Measurements from ENCODE around the gene ARHGEF17. TPM values are rescaled to one million over a fixed set of nuclear protein-coding genes. Genes with fewer than 3 reads are reported as not detected.

Gene ARHGEF17
- total RNA-seq, 2 donors from 2014 or later = 31.0 to 39.0 TPM

DNA sequence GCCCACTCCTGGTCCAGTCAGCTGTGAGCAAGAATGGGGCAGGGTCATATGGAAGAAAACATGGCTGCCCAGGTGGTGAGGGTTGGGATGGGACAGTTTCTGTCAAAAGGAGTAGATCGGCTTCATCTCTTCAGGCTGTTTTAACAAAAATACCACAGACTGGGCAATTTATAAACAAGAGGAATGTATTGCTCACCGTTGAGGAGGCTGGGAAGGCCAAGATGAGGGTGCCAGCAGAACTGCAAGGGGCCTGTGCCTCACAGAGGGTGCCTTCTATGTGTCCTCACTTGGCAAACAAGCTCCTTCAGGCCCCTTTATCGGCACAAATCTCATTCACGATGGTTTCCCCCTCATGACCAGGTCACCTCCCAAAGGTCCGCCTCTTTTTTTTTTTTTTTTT, 50.0 kb downstream of the ARHGEF17 start:
- Mint-ChIP-seq H3K27me3 (ENCODE audit: insufficient read depth) (peaks cover 4% of the 10 kb centered on the region), H3K9me3 (no peaks in the 10 kb centered on the region), H3K36me3 (ENCODE audit: low read depth) (peaks cover 20% of the 10 kb centered on the region), H3K27ac (no peak overlapping the region), H3K4me1 (no peaks in the 10 kb centered on the region), H3K4me3 (no peak overlapping the region)
- WGBS, 2 experiments (ENCODE audit: insufficient coverage in 1 of 2, insufficient read length in 1 of 2) = 92 to 100% methylated on average over 1 to 5 of the region's 5 CpGs
- H3K27me3 ChIP-seq (ENCODE audit: control insufficient read depth, insufficient read depth, low read length, poor library complexity, severe bottlenecking) = no peaks in the 10 kb centered on the region
- no peak overlapping the region for H3K4me3 ChIP-seq (ENCODE audit: low read length)
- no peak overlapping the region for H3K27ac ChIP-seq (ENCODE audit: low read depth, low read length)
- no peak for DNase-seq
- no peaks in the 10 kb centered on the region for H3K9me3 ChIP-seq (ENCODE audit: control insufficient read depth, low read length)
- peaks cover 32% of the 10 kb centered on the region for H3K36me3 ChIP-seq (ENCODE audit: control insufficient read depth, insufficient read depth, low read length)
- TF ChIP-seq, protein P1, sequence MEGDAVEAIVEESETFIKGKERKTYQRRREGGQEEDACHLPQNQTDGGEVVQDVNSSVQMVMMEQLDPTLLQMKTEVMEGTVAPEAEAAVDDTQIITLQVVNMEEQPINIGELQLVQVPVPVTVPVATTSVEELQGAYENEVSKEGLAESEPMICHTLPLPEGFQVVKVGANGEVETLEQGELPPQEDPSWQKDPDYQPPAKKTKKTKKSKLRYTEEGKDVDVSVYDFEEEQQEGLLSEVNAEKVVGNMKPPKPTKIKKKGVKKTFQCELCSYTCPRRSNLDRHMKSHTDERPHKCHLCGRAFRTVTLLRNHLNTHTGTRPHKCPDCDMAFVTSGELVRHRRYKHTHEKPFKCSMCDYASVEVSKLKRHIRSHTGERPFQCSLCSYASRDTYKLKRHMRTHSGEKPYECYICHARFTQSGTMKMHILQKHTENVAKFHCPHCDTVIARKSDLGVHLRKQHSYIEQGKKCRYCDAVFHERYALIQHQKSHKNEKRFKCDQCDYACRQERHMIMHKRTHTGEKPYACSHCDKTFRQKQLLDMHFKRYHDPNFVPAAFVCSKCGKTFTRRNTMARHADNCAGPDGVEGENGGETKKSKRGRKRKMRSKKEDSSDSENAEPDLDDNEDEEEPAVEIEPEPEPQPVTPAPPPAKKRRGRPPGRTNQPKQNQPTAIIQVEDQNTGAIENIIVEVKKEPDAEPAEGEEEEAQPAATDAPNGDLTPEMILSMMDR (conservative IDR thresholded peaks at IDR 0.05) = no peak
- H3K4me1 ChIP-seq (ENCODE audit: control insufficient read depth, insufficient read depth, low read length) = no peaks in the 10 kb centered on the region
- no peak overlapping the region for H3K9ac ChIP-seq (ENCODE audit: extremely low read depth, low read length, poor library complexity, severe bottlenecking)

- Mint-ChIP-seq H3K36me3 (ENCODE audit: low read depth) (peaks cover 17% of the 10 kb centered on the region), H3K4me3 (no peak overlapping the region), H3K4me1 (no peaks in the 10 kb centered on the region), H3K27ac (no peak overlapping the region), H3K27me3 (ENCODE audit: insufficient read depth) (peaks cover 4% of the 10 kb centered on the region), H3K9me3 (no peaks in the 10 kb centered on the region)
- no peaks in the 10 kb centered on the region for H3K9me3 ChIP-seq (ENCODE audit: control insufficient read depth, low read length)
- no peak for DNase-seq
- H3K4me1 ChIP-seq (ENCODE audit: control insufficient read depth, insufficient read depth, low read length) = no peaks in the 10 kb centered on the region
- no peak overlapping the region for H3K9ac ChIP-seq (ENCODE audit: extremely low read depth, low read length, poor library complexity, severe bottlenecking)
- peaks cover 29% of the 10 kb centered on the region for H3K36me3 ChIP-seq (ENCODE audit: control insufficient read depth, insufficient read depth, low read length)
- H3K27me3 ChIP-seq (ENCODE audit: control insufficient read depth, insufficient read depth, low read length, poor library complexity, severe bottlenecking) = no peaks in the 10 kb centered on the region
- no peak overlapping the region for H3K27ac ChIP-seq (ENCODE audit: low read depth, low read length)
- no peak overlapping the region for H3K4me3 ChIP-seq (ENCODE audit: low read length)
- WGBS, 2 experiments (ENCODE audit: insufficient coverage in 1 of 2, insufficient read length in 1 of 2) = 94 to 95% methylated on average over 10 to 11 of the region's 11 CpGs
- TF ChIP-seq, protein P1 (conservative IDR thresholded peaks at IDR 0.05) = no peak
These were observed 51.3 kb downstream of the ARHGEF17 start for GRCh38 chr11:73359341-73359740.

DNA sequence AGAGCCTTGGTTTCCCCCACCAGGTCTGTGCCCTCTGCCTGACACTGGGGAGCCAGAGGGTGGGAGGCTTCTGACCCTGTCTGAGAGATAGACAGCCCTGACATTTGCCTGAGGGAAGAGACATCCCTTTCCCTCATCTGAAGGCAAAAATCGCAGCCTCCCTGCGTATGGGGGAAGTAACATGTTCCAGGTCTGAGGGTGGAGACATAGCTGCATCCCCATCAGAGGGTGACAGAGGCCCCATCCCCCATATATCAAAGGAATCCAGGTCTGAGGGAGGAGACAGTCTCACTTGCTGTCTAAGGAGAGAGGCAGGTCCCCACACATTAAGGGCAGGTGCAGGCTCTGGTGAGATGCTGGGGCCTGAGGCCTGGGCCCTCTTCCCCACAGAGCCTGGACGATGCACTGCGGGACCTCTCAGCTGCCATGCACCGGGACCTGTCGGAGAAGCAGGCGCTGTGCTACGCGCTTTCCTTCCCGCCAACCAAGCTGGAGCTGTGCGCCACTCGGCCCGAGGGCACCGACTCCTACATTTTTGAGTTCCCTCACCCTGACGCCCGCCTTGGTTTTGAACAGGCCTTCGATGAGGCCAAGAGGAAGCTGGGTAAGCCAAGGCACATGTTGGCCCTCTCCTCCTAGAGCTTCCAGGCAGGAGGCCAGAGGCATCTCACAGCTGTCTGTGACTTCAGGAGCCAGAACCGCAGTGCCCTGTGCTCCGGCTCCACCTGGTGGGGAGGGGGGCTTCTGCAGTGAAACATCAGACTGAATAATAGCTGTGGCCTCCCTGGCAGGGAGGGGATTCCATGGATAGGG, 52.1 kb downstream of the ARHGEF17 start:
- 88 to 93% methylated on average over 16 to 19 of the region's 19 CpGs for WGBS, 2 experiments (ENCODE audit: insufficient coverage in 1 of 2, insufficient read length in 1 of 2)
- no peak overlapping the region for H3K9ac ChIP-seq (ENCODE audit: extremely low read depth, low read length, poor library complexity, severe bottlenecking)

More for the DNA sequence above, 52.1 kb downstream of the ARHGEF17 start:
- Histone ChIP-seq H3K4me1 (ENCODE audit: control insufficient read depth, insufficient read depth, low read length) (no peaks in the 10 kb centered on the region), H3K9me3 (ENCODE audit: control insufficient read depth, low read length) (no peaks in the 10 kb centered on the region), H3K27me3 (ENCODE audit: control insufficient read depth, insufficient read depth, low read length, poor library complexity, severe bottlenecking) (no peaks in the 10 kb centered on the region), H3K4me3 (ENCODE audit: low read length) (no peak overlapping the region), H3K27ac (ENCODE audit: low read depth, low read length) (no peak overlapping the region), H3K36me3 (ENCODE audit: control insufficient read depth, insufficient read depth, low read length) (peaks cover 32% of the 10 kb centered on the region)
- H3K27ac Mint-ChIP-seq = no peak overlapping the region
- TF ChIP-seq, protein P1 (conservative IDR thresholded peaks at IDR 0.05) = peak; percentile 82
- no peak overlapping the region for H3K4me3 Mint-ChIP-seq
- no peaks in the 10 kb centered on the region for H3K4me1 Mint-ChIP-seq
- peak; percentile 91 for DNase-seq
- H3K9me3 Mint-ChIP-seq = no peaks in the 10 kb centered on the region
- H3K27me3 Mint-ChIP-seq (ENCODE audit: insufficient read depth) = peaks cover 4% of the 10 kb centered on the region
- peaks cover 13% of the 10 kb centered on the region for H3K36me3 Mint-ChIP-seq (ENCODE audit: low read depth)
